ENCODE measurements around the gene TMEM54.

The TMEM54 gene

DNA sequence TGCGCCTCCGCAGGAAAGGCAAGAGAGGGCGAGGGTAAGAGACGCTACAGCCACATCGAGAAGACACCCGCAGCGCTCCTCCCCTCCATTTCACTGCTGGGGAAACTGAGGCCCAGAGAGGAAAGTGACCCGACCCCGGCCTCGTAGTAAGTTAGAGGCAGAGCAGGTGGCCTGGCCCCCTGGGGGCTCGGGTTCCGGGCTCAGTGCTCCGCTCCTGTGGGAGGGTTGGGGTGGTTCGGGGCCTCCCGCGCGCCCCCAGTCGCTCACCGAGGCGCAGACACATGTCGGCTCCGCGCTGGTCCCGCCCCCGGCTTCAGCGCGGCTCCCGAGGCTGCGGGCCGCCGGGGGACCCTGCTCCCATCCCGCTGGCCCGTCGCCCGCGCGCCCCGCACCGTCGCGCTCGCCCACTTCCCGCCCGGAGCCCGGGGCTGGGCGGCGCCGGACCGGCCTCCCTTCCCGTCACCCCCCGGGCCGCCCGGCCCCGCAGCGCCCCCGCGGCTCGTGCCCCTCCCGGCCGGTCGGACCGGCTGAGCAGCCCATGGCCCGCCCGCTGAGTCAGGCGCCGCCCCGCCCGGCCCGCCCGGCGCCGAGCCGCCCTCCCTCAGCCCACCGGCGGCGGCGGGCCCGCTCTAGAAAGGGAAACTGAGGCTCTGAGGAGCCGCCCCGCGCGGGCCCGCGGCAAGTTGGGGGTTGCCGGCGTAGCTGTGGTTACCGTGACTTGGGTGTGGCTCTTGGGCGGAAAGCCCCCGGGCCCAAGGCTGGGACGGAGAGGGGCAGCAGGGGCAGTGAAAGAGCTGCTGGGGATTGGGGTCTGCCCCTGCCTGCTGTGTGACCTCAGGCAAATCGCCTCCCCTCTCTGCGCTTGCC lies at the start of gene TMEM54:
TMEM54 (minus strand) TSS at position 434 of the 867 bp plus-strand sequence; CDS start at position 283, 151 bp downstream.
- DNase-seq: no peak

DNA sequence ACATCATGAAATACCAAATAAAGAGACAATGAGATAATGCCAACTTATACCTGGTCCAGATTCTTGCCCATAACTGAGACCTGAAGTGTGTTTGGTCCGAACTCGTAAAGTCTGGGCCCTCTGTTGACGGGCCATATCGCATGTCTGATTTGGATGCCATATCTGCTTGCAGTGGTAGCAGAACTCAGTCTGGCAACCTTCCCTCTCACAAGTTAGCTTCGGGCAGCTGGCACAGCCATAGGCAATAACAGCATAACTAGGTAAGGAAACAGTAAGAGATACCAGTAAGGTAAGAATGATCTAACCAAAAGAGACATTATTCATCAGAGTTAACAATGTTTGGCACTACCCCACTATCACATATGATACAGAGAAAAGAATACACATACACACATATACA lies 48.3 kb upstream of the TMEM54 start:
- DNase-seq: no peak

DNA sequence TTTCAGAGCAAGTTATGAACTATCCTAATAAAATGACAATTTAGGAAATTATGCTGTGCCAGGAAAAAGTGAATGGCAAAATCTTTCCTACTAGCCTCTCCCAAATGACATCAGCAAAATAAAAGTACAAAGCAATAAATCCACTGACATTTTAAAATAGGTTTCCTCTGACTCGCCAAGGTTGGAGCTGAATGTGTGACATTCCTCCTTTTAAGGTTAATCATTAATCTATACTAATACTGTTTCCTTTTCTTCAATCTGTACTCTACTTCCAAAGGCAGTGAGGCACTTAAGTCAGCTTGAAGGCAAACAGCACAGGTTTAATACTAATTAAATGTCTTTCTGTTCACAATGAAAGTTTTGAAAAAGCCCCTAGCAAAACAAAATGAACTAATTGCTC lies 47.7 kb upstream of the TMEM54 start:
- DNase-seq: no peak

DNA sequence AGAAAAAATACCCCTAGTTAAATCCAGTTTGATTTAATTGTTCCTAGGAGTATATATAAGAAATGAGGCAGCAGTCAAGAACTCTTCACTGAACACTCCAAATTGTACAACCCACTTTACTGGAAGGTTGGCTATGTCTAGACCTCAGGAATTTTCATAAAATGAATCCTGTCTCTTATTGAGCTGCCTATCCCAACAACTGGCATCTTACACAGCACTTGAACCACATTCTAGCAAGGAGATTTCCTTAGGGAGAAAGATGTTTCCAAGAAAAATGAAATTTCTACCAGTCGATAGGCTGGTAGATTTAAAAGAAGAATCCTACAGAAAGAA lies 47.2 kb upstream of the TMEM54 start:
- no peak for DNase-seq

DNA sequence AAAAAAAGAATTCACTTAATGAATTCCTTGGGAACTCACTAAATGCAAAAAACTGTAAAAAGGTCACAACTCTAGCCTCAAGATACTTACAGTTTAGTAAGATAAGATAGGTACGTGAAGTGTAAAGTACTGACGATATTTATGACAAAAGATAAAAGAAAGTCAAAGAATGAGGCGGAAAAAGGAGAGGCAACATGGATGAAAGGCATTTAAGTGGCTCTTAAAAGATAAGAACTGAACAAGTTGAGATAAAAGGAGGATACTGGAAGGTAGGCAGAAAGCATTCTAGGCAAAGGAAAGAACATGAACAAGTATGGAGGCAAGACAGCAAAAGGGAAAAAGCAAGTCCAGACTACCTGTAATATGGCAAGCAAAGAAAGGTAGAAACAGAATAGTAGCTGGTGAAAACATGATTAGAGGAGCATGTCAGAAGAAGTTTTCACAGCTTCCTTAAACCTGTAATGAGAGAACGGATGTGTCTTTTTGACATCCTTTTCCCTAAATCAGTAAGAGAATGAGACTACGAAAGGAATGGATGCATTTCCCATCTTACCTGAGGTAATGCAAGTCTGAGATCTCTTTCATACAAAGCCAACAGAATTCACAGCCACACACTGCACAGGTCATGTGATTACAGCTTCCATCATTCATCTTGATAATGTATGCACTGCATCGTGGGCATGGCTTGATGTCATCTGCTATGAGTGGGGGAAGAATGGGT lies 46.6 kb upstream of the TMEM54 start:
- DNase-seq: no peak

GRCh38 chr1:32946413-32946812 lies 45.2 kb upstream of the TMEM54 start:
- no peak for DNase-seq

DNA sequence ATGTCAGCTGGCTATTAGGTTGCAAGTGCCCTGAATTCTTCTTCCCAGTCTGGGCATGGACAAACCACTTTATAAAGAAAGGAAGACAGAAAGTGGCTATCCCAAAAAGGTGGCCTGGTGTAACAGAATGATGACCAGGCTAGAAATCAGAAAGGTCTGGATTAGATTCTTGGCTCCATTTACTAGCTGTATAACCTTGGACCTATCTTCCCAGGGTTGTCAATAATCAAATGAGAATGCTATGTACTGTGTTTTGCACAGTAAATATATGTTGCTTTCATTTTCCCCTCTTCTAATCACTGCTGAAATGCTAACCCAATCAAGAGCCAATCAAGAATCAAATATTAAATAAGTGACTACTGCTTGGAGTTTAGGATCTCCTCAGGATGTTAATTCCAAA lies 43.0 kb upstream of the TMEM54 start:
- DNase-seq: no peak

- DNase-seq: no peak
Observed at GRCh38 chr1:32939655-32940371, 38.6 kb upstream of the TMEM54 start.

DNA sequence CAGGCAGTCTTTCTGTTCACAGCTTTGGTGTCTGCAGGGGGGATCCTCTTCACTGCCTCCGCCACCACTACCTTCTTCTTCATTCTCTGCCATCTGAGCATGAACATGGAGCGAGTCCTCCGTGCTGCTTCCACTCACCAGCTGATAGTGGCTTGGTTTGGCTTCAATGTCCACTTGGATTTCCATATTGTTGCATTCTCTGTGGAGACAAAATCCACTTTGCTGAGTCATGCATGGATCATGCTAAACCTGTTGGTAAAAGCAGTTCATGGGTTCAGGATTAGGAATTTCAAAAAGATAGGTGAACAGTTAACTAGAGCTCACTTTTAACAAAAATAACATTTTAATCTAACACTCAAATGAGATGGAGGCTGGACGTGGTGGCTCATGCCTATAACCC lies 35.9 kb upstream of the TMEM54 start:
- DNase-seq: no peak

DNA sequence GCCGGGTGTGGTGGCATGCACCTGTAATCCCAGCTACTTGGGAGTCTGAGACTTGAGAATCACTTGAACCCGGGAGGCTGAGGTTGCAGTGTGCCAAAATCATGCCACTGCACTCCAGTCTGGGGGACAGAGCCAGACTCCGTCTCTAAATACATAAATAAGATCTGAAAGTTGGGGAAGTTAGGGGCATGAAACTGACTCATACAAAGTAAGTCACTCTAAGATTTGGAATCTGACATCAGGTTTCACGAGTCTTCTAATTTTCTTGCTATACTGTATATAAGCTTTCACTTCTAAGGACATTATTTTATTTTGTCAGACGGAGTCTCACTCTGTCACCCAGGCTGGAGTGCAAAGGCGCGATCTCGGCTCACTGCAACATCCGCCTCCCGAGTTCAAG lies 33.3 kb upstream of the TMEM54 start:
- no peak for DNase-seq

DNA sequence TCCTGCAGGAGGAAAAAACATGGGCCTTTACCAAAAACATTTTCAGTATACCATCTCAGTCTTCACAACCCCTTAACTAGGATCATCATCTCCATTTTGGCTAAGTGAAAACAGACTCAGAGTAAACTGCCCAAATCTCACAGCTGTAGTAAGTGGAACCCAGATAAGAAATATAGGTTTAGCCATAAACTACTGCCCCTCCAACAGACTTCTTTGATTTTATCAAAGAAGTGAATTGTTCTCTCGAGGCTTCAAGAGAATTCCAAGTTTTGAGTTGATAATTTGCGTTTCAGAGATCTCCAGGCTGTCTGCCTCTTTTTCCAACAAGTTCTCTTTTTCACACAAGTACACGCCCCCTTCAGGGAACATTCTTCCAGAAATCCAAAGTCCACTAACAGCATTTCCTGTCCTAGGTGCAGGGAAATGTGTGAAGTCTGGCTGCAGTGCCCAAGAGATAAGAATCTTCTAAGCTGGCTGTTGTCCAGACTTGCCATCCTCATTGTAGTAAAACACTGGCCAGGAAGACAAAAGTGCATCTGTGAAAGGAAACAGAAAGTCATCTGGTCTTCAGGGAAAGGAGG lies 32.6 kb upstream of the TMEM54 start:
- no peak for DNase-seq

- DNase-seq: no peak
Observed at GRCh38 chr1:32931760-32932159, 30.6 kb upstream of the TMEM54 start.

GRCh38 chr1:32929366-32929765 lies 28.2 kb upstream of the TMEM54 start:
- no peak for DNase-seq

DNA sequence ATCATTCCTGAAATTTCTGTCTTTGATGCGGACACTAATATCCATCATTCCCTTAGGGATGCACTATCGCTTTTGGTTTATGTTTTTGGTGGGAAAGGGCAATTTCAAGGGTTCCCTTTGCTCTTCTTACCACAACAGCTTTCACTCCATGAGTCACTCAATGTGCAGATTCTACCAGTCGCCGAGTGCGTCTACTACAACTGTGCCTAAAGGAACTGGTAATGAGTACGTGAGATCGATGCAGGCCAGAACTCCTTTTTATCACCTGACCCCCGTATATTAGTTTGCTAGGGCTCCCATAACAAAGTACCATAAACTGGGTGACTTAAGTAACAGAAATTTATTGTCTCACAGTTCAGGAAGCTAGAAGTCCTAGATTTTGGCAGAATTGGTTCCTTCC lies 27.5 kb upstream of the TMEM54 start:
- no peak for DNase-seq

- DNase-seq: no peak
Observed at GRCh38 chr1:32928285-32928684, 27.1 kb upstream of the TMEM54 start.

- DNase-seq: no peak
Observed at GRCh38 chr1:32927441-32927840, 26.3 kb upstream of the TMEM54 start.

DNA sequence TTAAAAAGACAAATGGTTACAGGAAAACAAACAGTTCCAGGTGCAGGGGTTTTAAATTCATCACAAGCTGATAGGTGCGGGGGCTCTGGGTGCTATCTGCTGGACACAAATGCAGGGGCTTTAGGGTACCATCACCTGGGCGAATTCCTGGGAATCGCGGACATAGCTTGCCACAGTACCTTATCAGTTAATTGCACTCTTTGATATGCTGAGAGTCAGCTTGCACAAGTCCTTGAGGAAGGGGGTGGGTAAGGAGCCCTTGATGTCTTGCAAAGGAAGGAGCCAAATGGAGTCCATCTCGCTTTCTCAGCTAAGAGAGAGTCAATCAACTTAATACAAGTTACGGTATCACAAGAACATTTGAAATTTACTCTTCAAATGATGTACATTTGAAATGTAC lies 25.4 kb upstream of the TMEM54 start:
- no peak for DNase-seq

DNA sequence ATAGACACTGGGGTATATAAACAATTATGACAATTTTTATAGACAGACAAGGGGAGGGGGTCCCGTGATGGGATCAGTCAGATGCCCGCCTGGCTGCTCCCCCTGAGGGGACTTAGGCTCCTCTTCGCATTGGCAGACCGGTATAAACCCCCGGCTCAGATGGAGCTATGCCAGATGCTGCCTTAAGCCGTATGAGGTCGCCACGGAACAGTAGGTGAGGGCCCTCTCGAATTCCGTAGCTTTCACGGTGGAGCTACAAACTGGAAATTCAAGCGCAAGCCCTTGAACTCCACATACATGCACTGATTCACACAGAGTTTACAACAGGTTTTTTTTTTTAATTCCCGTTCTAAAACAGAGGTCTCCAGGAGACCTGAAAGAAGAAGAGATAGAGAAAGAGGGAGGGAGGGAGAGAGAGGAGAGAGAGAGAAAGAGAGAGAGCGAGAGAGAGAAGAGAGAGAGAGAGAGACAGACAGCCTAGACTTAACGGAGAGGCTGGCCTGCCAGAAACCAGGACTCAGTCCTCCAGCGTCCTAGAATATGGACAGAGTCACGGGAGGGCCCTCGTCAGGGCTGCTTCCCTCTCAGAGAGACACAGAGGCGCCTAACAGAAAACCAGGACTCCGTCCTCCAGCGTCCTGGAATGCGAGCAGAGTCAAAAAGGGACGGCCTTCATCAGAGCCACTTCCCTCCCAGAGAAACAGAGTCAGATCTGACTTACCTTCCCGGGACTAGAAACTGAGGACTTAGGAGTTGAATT lies 24.4 kb upstream of the TMEM54 start:
- no peak for DNase-seq

DNA sequence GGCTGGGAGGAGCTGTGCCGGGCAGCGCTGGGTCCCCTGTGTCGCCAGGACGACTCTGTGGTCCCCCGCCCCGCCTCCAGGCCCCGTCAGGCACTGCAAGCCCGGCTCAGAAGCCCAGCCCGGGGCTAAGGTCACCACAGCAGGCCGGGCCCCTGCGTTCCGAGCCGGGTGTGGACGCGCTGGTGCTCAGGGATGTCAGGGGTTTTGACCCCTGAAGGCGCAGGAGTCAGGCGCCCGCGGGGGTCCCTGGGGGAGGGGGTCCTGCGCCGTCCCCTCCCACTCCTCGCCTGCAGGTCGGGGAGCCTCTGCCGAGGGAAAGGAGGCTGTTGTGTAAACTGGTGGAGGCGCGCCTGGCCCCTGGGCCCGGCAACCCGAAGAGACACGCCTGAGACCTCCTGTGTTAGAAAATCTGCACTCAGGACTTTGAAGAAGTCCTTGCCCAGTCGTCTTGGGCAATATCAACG lies 23.7 kb upstream of the TMEM54 start:
- no peak for DNase-seq

GRCh38 chr1:32920833-32921232 lies 19.6 kb upstream of the TMEM54 start:
- no peak for DNase-seq

DNA sequence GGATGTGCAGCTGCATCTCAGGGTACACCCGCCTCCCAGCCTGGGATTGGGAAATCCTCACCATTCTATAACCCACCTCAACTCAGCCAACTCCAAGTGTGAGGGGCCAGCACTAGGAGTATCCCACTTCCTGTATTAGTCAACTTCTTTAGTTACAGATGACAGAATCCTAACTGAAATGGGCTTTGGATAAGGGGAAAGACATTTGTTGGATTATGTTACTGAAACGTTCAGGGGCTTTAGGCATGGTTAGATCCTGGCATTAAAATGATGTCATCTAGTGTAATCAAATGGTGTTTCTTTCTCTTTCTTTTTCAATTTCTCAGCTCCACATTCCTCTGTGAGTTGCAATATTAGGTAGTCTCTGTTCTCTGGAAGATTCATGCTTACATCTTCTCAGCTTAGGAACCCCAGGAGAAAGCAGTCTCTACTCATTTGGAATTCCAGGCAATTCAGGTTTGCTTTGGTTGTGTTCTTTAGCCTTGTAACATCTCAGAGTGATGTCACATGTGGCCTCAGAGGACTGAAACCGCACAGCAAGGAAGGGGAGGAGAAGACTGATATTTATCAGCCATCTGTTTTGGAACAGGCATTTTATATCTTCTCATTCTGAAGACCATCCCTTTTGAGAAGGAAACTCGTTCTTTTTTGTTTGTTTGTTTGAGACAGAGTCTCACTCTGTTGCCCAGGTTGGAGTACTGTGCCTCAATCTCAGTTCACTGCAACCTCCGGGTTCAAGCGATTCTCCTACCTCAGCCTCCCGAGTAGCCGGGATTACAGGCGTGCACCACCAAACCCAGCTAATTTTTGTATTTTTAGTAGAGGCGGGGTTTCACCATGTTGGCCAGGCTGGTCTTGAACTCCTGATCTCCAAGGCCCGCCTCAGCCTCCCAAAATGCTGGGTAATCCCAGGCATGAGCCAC lies 18.9 kb upstream of the TMEM54 start:
- no peak for DNase-seq

Measured in NCI-H187 treated with DMSO at 0.1 percent for 48 hours (cell line).